Adipose tissue (tissue), 3 donors: ENCODE results near the gene IL31RA. TPM values are rescaled to one million over a fixed set of nuclear protein-coding genes. Genes with fewer than 3 reads are reported as not detected.
"Not testable (repeated sequence)": the region's sequence is repeated elsewhere in the genome, so short reads cannot be mapped to it uniquely, and the experiment has no call there.

ENCODE experiments used
- H3K27ac ChIP-seq: one replicate; pipeline ENCODE4 v1.5.1; 2013; ENCODE audit warnings: low read depth, low read length
- WGBS, 3 donors: extraction: QIAGEN DNeasy Blood & Tissue Kit; methylation state at CpG; one replicate each; pipeline ENCODE4 v1.1.7; 2013; 5-methylcytosine and 5-hydroxymethylcytosine counted together
- polyA plus RNA-seq, 3 donors: library from polyadenylated mRNA; stranded (reverse); fragments of 200-250 nt; gene quantifications; one replicate each; pipeline ENCODE4 v1.2.3, GENCODE V29; 2013
- donor health status: healthy with polysubstance abuse.
- donor health status: Bipolar disorder and iron deficiency.
- donor health status: healthy.

IL31RA gene
- polyA plus RNA-seq, 3 donors = 0.02 TPM; not detected in 2

DNA sequence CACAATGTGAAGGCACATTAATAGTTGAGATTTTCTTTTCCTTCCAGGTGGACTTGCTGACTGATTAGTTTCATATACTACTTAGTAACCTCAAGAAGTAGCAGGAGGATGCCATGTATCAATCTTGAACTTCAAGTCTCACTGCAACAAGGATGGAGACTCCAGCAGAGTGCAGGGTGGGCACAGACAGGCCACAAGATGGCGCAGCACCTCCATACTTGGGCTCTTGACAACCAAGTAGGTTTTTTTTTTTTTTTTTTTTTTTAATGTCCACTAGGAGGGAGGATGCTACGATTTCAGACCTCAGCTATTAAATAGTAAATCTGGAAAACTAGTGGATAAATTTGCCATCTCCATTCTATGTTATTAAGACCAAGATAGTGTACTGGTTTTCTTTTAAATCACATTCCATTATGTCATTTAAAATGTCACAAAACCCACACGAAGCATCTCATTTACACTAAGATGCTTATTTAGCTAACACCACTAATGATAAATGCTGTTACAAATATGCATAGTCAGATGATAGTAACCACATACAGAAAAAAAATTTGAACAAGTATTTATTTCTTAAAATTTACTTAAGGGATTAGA is 85.0 kb downstream of the IL31RA start:
- WGBS, 3 donors = 30 to 32% (median 31%) methylated on average over 3 of the region's 3 CpGs
- H3K27ac ChIP-seq = no peak overlapping the region

DNA sequence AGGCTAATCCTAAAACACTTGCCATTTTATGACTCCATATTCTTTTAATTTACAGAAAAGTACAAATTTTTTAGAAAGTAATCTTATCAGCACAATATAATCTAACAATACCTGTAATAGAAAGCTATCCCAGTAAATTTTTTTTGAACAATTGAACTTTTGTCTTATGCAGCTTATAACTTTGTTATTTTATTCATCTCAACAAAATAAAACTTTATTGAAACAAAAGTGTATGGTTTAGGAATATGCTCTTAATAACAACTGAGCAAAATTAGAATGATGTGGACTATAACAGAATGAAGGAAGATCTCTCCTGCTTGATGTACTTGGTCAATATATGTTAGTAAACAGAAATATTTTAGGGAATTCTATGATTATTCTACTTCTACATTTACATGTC is 86.4 kb downstream of the IL31RA start:
- not testable (repeated sequence) for H3K27ac ChIP-seq

DNA sequence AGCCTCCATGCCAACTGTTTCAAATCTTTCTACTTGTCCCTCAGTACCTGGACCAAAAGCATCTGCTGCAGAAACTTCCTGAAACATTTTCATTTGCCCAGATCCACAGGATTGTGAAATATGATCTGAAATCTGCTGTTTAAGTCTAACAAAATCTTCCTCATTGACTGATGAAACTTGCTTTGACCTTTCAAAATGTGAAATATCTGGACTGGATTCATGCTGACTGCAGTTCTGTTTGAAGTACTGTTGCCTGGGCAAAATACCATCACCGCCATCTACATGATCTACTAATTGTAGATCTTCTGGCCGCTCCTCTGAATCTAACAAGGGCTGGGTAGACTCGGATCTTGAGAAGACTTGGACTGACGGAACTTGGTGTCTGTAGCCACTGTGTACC is 90.0 kb downstream of the IL31RA start:
- 93 to 94% (median 93%) methylated on average over 4 of the region's 4 CpGs for WGBS, 3 donors
- not testable (repeated sequence) for H3K27ac ChIP-seq

DNA sequence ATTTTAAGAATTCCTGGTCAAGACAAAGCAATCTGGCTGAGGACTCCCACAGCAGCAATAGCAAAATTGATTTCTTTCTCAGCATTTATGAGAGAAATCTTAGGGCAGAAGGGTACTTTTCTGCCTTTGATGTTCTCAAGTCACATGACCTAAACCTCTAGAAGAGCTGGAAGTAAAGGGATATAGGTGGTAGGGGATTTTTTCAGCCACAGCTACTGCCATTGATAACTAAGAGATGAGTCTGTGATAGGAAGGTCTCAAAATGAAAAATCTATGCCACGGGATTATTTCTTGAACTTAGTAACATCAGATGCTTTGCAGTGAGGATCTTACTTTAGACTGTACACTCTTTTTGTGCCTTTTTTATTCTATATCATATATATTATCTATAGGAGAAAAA is 108.1 kb downstream of the IL31RA start:
- WGBS, 3 donors = 88 to 95% (median 93%) methylated on average over 1 of the region's 1 CpG
- no peak overlapping the region for H3K27ac ChIP-seq

DNA sequence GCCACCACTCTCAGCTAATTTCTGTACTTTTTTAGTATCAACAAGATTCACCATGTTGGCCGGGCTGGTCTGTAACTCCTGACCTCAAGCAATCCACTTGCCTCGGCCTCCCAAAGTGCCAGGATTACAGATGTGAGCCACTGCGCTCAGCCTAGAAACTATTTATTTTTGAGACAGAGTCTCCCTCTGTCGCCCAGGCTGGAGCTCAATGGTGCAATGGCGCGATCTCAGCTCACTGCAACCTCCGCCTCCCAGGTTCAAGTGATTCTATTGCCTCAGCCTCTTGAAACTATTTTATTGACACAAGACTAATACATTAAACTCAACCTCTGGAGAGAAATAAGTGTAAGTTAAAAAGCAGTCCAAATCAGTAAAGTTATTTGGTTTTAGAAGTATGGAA is 109.6 kb downstream of the IL31RA start:
- H3K27ac ChIP-seq = no peak overlapping the region
- 98 to 99% (median 98%) methylated on average over 7 of the region's 7 CpGs for WGBS, 3 donors

DNA sequence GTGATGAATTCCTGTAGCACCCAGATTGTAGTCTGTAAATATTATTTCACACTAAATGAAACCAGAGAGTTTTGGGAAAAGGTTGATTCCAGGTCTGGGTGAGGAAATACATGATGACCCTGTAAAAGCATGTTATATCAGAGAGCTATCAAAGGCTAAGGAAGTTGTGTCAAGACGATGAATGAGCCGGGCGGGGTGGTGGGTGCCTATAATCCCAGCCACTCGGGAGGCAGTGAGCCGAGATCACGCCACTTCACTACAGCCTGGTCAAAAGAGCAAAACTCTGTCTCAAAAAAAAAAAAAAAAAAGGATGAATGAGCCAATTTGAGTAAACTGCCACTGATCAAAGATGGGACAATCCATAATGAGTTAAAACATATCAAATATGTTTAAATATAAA is 114.4 kb downstream of the IL31RA start:
- WGBS, 3 donors = 76 to 78% (median 76%) methylated on average over 6 of the region's 6 CpGs
- no peak overlapping the region for H3K27ac ChIP-seq

DNA sequence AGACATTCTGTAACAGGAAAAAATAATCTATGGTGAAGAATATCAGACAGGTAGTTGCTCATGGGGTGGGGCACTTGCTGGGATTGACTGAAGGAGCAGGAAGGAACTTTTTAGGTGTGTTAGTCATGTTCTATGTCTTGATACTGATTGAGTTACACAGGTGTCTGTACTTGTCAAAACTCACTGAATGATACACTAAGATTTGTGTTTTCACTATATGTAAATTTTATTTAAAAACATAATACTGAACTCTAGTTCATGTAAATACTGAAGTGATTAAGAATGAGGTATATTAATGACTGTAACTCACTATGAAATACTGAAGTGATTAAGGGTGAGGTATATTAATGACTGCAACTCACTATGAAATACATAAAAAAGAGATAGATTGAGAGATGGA is 115.1 kb downstream of the IL31RA start:
- no peak overlapping the region for H3K27ac ChIP-seq

DNA sequence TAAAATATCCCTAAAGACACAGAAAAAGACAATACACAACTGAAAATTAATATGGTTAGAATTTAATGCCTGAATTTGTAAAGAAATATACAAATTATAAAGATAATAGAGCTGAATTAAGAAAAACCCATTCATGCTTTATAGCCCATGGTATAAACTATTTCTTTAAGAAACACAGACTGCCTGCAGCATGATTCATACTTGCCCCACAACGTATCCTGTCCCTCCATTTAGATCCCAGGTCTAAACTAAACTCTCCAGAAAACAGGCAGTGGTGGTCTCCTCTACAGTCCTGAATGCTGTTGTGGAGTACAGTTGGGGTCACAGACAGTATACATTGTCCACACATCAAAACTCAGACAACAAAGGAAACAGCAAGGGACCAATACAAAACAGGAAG is 118.8 kb downstream of the IL31RA start:
- H3K27ac ChIP-seq = no peak overlapping the region
- 47 to 52% (median 52%) methylated on average over 1 of the region's 1 CpG for WGBS, 3 donors

Other genes with a start within 250 kb of the IL31RA start
- 1 to 10 TPM; 4.4 to 9.7 (median 5.5) TPM for gene SLC38A9, start 139.0 kb upstream of the IL31RA start, polyA plus RNA-seq
- under 1 TPM in 1 of 3 donors, not detected in 2; 0.02 TPM for gene DDX4, start 113.3 kb upstream of the IL31RA start, polyA plus RNA-seq
- gene IL6ST, start 143.6 kb downstream of the IL31RA start, polyA plus RNA-seq = 10 to 100 TPM; 17.6 to 75.5 (median 61.9) TPM